NCI-H748 treated with DMSO at 0.1 percent for 48 hours (cell line): ENCODE data around the gene ASAP2.

ENCODE experiments used
- DNase-seq: peaks from one replicate; lab custom pipeline; 2025; lab: John Stamatoyannopoulos, UW

The ASAP2 gene

GRCh38 chr2:9232166-9232479 is 25.5 kb downstream of the ASAP2 start:
- DNase-seq = no peak

- no peak for DNase-seq
These were observed 26.3 kb downstream of the ASAP2 start for GRCh38 chr2:9232886-9233285.

- no peak for DNase-seq
These were observed 28.1 kb downstream of the ASAP2 start for GRCh38 chr2:9234680-9235146.

GRCh38 chr2:9235147-9236044 is 28.8 kb downstream of the ASAP2 start:
- no peak for DNase-seq

- DNase-seq = no peak
These were observed 29.4 kb downstream of the ASAP2 start for GRCh38 chr2:9236045-9236344.

GRCh38 chr2:9236867-9237266 is 30.3 kb downstream of the ASAP2 start:
- DNase-seq = no peak

GRCh38 chr2:9237831-9238230 is 31.2 kb downstream of the ASAP2 start:
- DNase-seq = no peak

- DNase-seq = no peak
These were observed 32.1 kb downstream of the ASAP2 start for GRCh38 chr2:9238591-9239326.

GRCh38 chr2:9239616-9240015 is 33.0 kb downstream of the ASAP2 start:
- DNase-seq = no peak

- no peak for DNase-seq
These were observed 34.1 kb downstream of the ASAP2 start for GRCh38 chr2:9240745-9241144.

GRCh38 chr2:9241233-9241632 is 34.6 kb downstream of the ASAP2 start:
- no peak for DNase-seq

GRCh38 chr2:9243357-9243756 is 36.7 kb downstream of the ASAP2 start:
- DNase-seq = no peak

GRCh38 chr2:9244985-9245544 is 38.5 kb downstream of the ASAP2 start:
- DNase-seq = no peak

GRCh38 chr2:9247177-9247576 is 40.6 kb downstream of the ASAP2 start:
- DNase-seq = no peak

- DNase-seq = peak; percentile 11
These were observed 41.2 kb downstream of the ASAP2 start for GRCh38 chr2:9247786-9248185.

- no peak for DNase-seq
These were observed 41.8 kb downstream of the ASAP2 start for GRCh38 chr2:9248363-9248762.

- DNase-seq = no peak
These were observed 42.6 kb downstream of the ASAP2 start for GRCh38 chr2:9249020-9249800.

GRCh38 chr2:9250091-9250490 is 43.5 kb downstream of the ASAP2 start:
- DNase-seq = no peak

- no peak for DNase-seq
These were observed 44.0 kb downstream of the ASAP2 start for GRCh38 chr2:9250498-9251153.

- DNase-seq = no peak
These were observed 44.8 kb downstream of the ASAP2 start for GRCh38 chr2:9251154-9252001.

- no peak for DNase-seq
These were observed 45.4 kb downstream of the ASAP2 start for GRCh38 chr2:9252002-9252357.
